Suprapubic skin (tissue), 4 donors: ENCODE measurements around the gene MAPRE2. TPM values are rescaled to one million over a fixed set of nuclear protein-coding genes. Genes with fewer than 3 reads are reported as not detected.

Source experiments
- DNase-seq, 2 donors: peaks; one replicate each; pipeline ENCODE4 v3.0.0-alpha.2; 2019; ENCODE audit warnings: low spot score in 2 of 2
- H3K27ac ChIP-seq: fragments of 200-600 bp; sonication (generic); one replicate; pipeline ENCODE4 v1.5.1; 2019
- H3K27me3 ChIP-seq: fragments of 200-600 bp; sonication (generic); one replicate; pipeline ENCODE4 v1.5.1; 2019
- H3K36me3 ChIP-seq: fragments of 200-600 bp; sonication (generic); one replicate; pipeline ENCODE4 v1.5.1; 2019
- H3K4me1 ChIP-seq: fragments of 200-600 bp; sonication (generic); one replicate; pipeline ENCODE4 v1.5.1; 2019
- H3K4me3 ChIP-seq: fragments of 200-600 bp; sonication (generic); one replicate; pipeline ENCODE4 v1.5.1; 2019; ENCODE audit warnings: mild to moderate bottlenecking
- H3K9me3 ChIP-seq: fragments of 200-600 bp; sonication (generic); one replicate; pipeline ENCODE4 v1.5.1; 2019
- CTCF ChIP-seq, 2 donors: fragments of 200-600 bp in 1 of 2; fragments of 450-650 bp in 1 of 2; sonication (generic) in 1 of 2; IDR thresholded peaks; one replicate each; pipeline ENCODE4 v1.5.1; 2016 to 2019; ENCODE audit warnings: antibody characterized with exemption in 2 of 2, mild to moderate bottlenecking in 1 of 2, moderate library complexity in 1 of 2
- EP300 ChIP-seq: sonication (generic); formaldehyde crosslinking; IDR thresholded peaks from one replicate; pipeline ENCODE4 v1.6.1; 2017; ENCODE audit warnings: antibody characterized with exemption
- POLR2A ChIP-seq, 2 donors: fragments of 450-650 bp; IDR thresholded peaks; one replicate each; pipeline ENCODE4 v1.6.1; 2017; ENCODE audit warnings: antibody characterized with exemption in 2 of 2, mild to moderate bottlenecking in 2 of 2, moderate library complexity in 2 of 2
- POLR2AphosphoS5 ChIP-seq, 3 donors: sonication (generic); formaldehyde crosslinking; IDR thresholded peaks; one replicate each; pipeline ENCODE4 v1.6.1; 2017; ENCODE audit warnings: antibody characterized with exemption in 3 of 3
- WGBS: methylation state at CpG from one replicate; pipeline ENCODE4 v1.1.5; 2018; 5-methylcytosine and 5-hydroxymethylcytosine counted together
- total RNA-seq, 4 donors: library from RNA; depleted of rRNA; stranded (reverse); fragments of >200 nt; gene quantifications; one replicate each; pipeline ENCODE4 v1.1.0, GENCODE V29; 2016

The MAPRE2 gene
- total RNA-seq, 4 donors from 2014 or later: 29.9 to 51.2 (median 37.2) TPM

DNA sequence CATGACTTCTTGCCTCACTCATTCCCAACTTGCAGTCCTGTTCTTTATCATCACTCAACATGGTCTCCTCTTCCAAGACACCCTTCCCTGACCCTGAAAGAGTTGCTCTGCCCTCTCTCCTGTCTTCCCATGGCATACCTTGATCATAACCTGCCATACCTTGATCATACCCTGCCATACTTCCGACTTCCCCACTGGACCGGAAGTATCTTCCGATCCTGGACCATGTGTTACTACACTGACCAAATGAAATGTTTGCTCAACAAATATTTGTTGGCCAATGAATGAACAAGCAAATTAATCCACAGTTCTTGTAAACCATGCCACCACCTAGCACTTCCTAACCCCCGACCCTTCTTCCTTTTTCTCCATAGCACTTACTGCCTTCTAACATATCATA lies 138.7 kb downstream of the MAPRE2 start:
- TF ChIP-seq CTCF (IDR thresholded peaks at IDR 0.05) (no peak), EP300 (no peak), POLR2A (IDR thresholded peaks at IDR 0.05) (no peak), POLR2AphosphoS5 (IDR thresholded peaks at IDR 0.05) (no peak)
- Histone ChIP-seq H3K27me3 (no peaks in the 10 kb centered on the region), H3K27ac (no peak overlapping the region), H3K36me3 (no peaks in the 10 kb centered on the region), H3K9me3 (no peaks in the 10 kb centered on the region), H3K4me3 (no peak overlapping the region), H3K4me1 (no peaks in the 10 kb centered on the region)
- 93% methylated on average over 4 of the region's 4 CpGs for WGBS
- DNase-seq: no peak

DNA sequence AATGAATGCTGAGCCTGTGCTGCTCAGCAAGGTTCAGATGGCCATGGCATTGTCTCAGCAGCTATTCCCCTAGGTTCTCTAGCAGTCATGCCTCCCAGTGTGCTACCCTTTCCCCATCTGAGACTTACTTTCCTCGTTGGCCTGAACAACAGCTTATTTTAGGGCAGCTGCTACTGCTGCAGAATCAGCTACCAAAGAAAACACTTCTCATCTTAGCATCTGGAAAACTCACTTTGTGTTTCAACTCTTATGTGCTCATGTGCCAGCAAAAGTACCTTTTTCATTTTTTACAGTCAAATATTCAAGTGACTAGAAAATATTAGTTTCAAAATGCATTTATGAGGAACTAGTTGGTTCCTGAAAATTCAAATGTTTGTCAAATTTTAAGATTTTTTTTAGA lies 139.2 kb downstream of the MAPRE2 start:
- Histone ChIP-seq H3K27me3 (no peaks in the 10 kb centered on the region), H3K27ac (no peak overlapping the region), H3K4me3 (no peak overlapping the region), H3K4me1 (no peaks in the 10 kb centered on the region), H3K9me3 (no peaks in the 10 kb centered on the region), H3K36me3 (no peaks in the 10 kb centered on the region)
- 74% methylated on average over 1 of the region's 1 CpG for WGBS
- DNase-seq: no peak
- no peak for TF ChIP-seq EP300
- TF ChIP-seq POLR2AphosphoS5 (IDR thresholded peaks at IDR 0.05): no peak
- no peak for TF ChIP-seq POLR2A (IDR thresholded peaks at IDR 0.05)
- no peak for TF ChIP-seq CTCF (IDR thresholded peaks at IDR 0.05)

DNA sequence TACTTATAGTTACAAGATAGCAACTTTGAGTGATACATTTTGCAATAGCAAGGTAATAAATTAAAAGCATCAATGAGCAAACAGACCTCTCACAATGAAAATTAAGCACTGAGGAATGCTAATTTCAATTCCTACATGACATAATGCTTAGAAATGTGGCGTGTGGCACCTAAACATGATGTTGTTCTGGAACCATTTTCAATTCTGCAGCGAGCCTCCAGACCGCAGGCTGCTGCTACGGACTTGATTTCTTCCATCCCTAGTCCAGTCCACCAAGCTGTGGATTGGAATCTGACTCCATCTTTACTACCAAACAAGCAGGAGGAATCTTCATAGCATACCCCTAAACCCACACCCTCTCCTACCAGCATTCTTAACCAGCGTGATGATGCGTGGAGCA lies 140.9 kb downstream of the MAPRE2 start:
- Histone ChIP-seq H3K9me3 (no peaks in the 10 kb centered on the region), H3K4me1 (no peaks in the 10 kb centered on the region), H3K27me3 (no peaks in the 10 kb centered on the region), H3K36me3 (no peaks in the 10 kb centered on the region), H3K27ac (no peak overlapping the region), H3K4me3 (no peak overlapping the region)
- no peak for DNase-seq
- TF ChIP-seq POLR2AphosphoS5 (IDR thresholded peaks at IDR 0.05) (no peak), CTCF (IDR thresholded peaks at IDR 0.05) (no peak), EP300 (no peak), POLR2A (IDR thresholded peaks at IDR 0.05) (no peak)
- 84% methylated on average over 6 of the region's 6 CpGs for WGBS

- WGBS: 78% methylated on average over 5 of the region's 5 CpGs
- no peaks in the 10 kb centered on the region for H3K27me3 ChIP-seq
- H3K4me1 ChIP-seq: no peaks in the 10 kb centered on the region
- no peaks in the 10 kb centered on the region for H3K36me3 ChIP-seq
- DNase-seq: no peak
- no peak overlapping the region for H3K4me3 ChIP-seq
- no peak for TF ChIP-seq CTCF (IDR thresholded peaks at IDR 0.05)
- TF ChIP-seq POLR2A (IDR thresholded peaks at IDR 0.05): no peak
- TF ChIP-seq EP300: no peak
- no peak for TF ChIP-seq POLR2AphosphoS5 (IDR thresholded peaks at IDR 0.05)
- H3K27ac ChIP-seq: no peak overlapping the region
- H3K9me3 ChIP-seq: no peaks in the 10 kb centered on the region
Measured at GRCh38 chr18:35183886-35184285, 142.7 kb downstream of the MAPRE2 start.

DNA sequence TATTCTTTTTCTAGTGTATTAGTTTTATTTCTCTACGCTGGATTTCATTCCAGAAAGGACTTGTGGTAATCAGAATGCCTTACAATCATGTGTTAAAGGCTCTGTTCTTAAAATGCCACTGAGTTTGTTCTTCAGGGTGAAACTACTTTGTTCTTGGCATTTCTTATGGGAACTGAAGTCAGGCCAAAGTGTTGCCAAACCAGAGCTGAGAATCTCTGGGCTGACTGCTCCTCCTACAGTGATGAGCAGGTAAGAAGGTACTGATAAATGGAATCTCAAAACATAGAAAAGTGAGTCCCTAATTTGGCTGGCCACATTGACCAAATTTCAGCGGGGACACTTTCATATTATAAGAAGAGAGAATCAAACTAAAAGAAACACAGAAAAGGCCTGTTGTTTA lies 144.6 kb downstream of the MAPRE2 start:
- Histone ChIP-seq H3K27ac (no peak overlapping the region), H3K27me3 (no peaks in the 10 kb centered on the region), H3K4me3 (no peak overlapping the region), H3K36me3 (no peaks in the 10 kb centered on the region), H3K4me1 (no peaks in the 10 kb centered on the region), H3K9me3 (no peaks in the 10 kb centered on the region)
- no peak for DNase-seq
- TF ChIP-seq POLR2AphosphoS5 (IDR thresholded peaks at IDR 0.05) (no peak), CTCF (IDR thresholded peaks at IDR 0.05) (no peak), POLR2A (IDR thresholded peaks at IDR 0.05) (no peak), EP300 (no peak)
- WGBS: 41% methylated on average over 2 of the region's 2 CpGs
